ACHN (cell line): ENCODE results near the gene FETUB.

ENCODE experiments used
- DNase-seq: peaks from one replicate; pipeline ENCODE4 v3.0.0-alpha.2; 2015
- in situ Hi-C: cut with HindIII; loops from 2 replicates; pipeline ENCODE4 v1.10.0; 2017; ENCODE audit warnings: low sequenced_read_pairs, low pct_ligation_motif_present, low pct_unique_long_range_greater_than_20kb

The FETUB gene

GRCh38 chr3:186612065-186612464 is 28.1 kb upstream of the FETUB start:
- DNase-seq = no peak
- in situ Hi-C loops = no loop called here

- in situ Hi-C loops = no loop called here
- DNase-seq = no peak
Observed at GRCh38 chr3:186612721-186613636, 27.2 kb upstream of the FETUB start, which contains the start of gene AHSG. TSS of gene AHSG (plus strand) at chr3:186613060. CDS start at chr3:186613142, 82 bp downstream.

GRCh38 chr3:186613637-186614265 is 26.4 kb upstream of the FETUB start:
- in situ Hi-C loops = no loop called here
- DNase-seq = no peak

GRCh38 chr3:186614266-186614596 is 26.0 kb upstream of the FETUB start:
- in situ Hi-C loops = no loop called here
- DNase-seq = no peak

- peak; percentile 65 for DNase-seq
- in situ Hi-C loops = no loop called here
Observed at GRCh38 chr3:186614597-186615483, 25.4 kb upstream of the FETUB start.

- in situ Hi-C loops = no loop called here
- DNase-seq = no peak
Observed at GRCh38 chr3:186616299-186616617, 23.9 kb upstream of the FETUB start.

GRCh38 chr3:186617036-186617946 is 22.9 kb upstream of the FETUB start:
- in situ Hi-C loops = no loop called here
- peak; percentile 89 for DNase-seq

GRCh38 chr3:186618318-186618938 is 21.8 kb upstream of the FETUB start:
- in situ Hi-C loops = no loop called here
- DNase-seq = no peak

- DNase-seq = no peak
- in situ Hi-C loops = no loop called here
Observed at GRCh38 chr3:186619787-186620212, 20.4 kb upstream of the FETUB start.

GRCh38 chr3:186620213-186621092 is 19.7 kb upstream of the FETUB start:
- in situ Hi-C loops = no loop called here
- DNase-seq = no peak

- in situ Hi-C loops = no loop called here
Observed at GRCh38 chr3:186621894-186622650, 18.1 kb upstream of the FETUB start.

GRCh38 chr3:186622651-186623310 is 17.4 kb upstream of the FETUB start:
- in situ Hi-C loops = no loop called here
- DNase-seq = no peak

More at GRCh38 chr3:186621894-186622650, 18.1 kb upstream of the FETUB start:
- DNase-seq = no peak

GRCh38 chr3:186624598-186624997 is 15.6 kb upstream of the FETUB start:
- no peak for DNase-seq
- in situ Hi-C loops = no loop called here

GRCh38 chr3:186625600-186626042 is 14.6 kb upstream of the FETUB start:
- DNase-seq = no peak
- in situ Hi-C loops = no loop called here

GRCh38 chr3:186626254-186626847 is 13.8 kb upstream of the FETUB start:
- in situ Hi-C loops = no loop called here
- DNase-seq = no peak
